Lower lobe of right lung (tissue), 2 donors: Measurements from ENCODE around the gene HEYL. TPM values are rescaled to one million over a fixed set of nuclear protein-coding genes. Genes with fewer than 3 reads are reported as not detected.

ENCODE experiments used
- ATAC-seq, 2 donors: fragments of 200-7000 bp; cut with Tn5 transposase; one replicate each; pipeline ENCODE4 v1.9.1; 2020 to 2022; ENCODE audit warnings: mild to moderate bottlenecking in 2 of 2, moderate library complexity in 2 of 2
- DNase-seq: peaks from one replicate; pipeline ENCODE4 v3.0.0-alpha.2; 2020
- H3K27ac ChIP-seq: fragments of 200-600 bp; one replicate; pipeline ENCODE4 v1.8.0; 2022
- H3K27me3 ChIP-seq: fragments of 200-600 bp; one replicate; pipeline ENCODE4 v1.8.0; 2022; ENCODE audit warnings: low read depth
- H3K36me3 ChIP-seq: fragments of 200-600 bp; one replicate; pipeline ENCODE4 v1.8.0; 2022; ENCODE audit warnings: mild to moderate bottlenecking
- H3K4me1 ChIP-seq: fragments of 200-600 bp; one replicate; pipeline ENCODE4 v1.8.0; 2022
- H3K4me3 ChIP-seq: fragments of 200-600 bp; one replicate; pipeline ENCODE4 v1.8.0; 2022; ENCODE audit warnings: mild to moderate bottlenecking
- H3K9me3 ChIP-seq: fragments of 200-600 bp; one replicate; pipeline ENCODE4 v1.8.0; 2022
- intact Hi-C: fragments of 100-400 bp; cut with DNase I; formaldehyde crosslinking; loops from one replicate; pipeline ENCODE4 v1.11.0; 2022
- total RNA-seq: library from RNA; stranded (reverse); fragmentation: NEBNext Ultra II Directional; extraction: Animal tissue kit (Norgen Biotek cat#: 25700); gene quantifications from one replicate; pipeline ENCODE4 v1.2.1, GENCODE V29; 2021
- TF ChIP-seq, protein P1 (sequence below): fragments of 200-600 bp; IDR thresholded peaks from one replicate; pipeline ENCODE4 v1.8.0; 2022; ENCODE audit warnings: antibody characterized with exemption, mild to moderate bottlenecking
- donor health status: DM: no; HTN: yes; CAD: no; lungs with severe emphysema.

Gene HEYL
- total RNA-seq, 1 donor from 2014 or later: 10.4 TPM

DNA sequence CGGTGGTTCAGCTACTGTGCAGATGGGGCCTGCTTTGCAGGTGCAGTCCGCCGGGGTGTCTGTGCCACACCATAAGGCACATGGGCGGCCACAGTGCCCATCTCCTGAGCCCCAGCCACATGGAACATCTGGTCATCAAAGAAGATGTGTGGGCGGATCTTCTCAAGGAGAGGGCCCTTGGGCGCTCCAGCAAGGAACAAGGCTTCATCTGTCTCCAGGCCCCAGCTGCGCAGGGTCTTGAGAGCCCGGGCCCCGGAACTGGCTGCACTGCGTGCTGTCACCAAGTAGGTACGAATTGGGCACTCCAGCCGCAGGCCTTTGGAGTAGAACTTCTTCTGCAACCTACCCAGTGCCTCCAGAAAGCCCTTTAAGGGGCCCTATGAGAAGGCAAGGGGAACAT lies 19.7 kb upstream of the HEYL start:
- H3K4me1 ChIP-seq: no peaks in the 10 kb centered on the region
- H3K27me3 ChIP-seq: no peaks in the 10 kb centered on the region
- intact Hi-C loops: no loop called here
- ATAC-seq: no peak
- TF ChIP-seq, protein P1, sequence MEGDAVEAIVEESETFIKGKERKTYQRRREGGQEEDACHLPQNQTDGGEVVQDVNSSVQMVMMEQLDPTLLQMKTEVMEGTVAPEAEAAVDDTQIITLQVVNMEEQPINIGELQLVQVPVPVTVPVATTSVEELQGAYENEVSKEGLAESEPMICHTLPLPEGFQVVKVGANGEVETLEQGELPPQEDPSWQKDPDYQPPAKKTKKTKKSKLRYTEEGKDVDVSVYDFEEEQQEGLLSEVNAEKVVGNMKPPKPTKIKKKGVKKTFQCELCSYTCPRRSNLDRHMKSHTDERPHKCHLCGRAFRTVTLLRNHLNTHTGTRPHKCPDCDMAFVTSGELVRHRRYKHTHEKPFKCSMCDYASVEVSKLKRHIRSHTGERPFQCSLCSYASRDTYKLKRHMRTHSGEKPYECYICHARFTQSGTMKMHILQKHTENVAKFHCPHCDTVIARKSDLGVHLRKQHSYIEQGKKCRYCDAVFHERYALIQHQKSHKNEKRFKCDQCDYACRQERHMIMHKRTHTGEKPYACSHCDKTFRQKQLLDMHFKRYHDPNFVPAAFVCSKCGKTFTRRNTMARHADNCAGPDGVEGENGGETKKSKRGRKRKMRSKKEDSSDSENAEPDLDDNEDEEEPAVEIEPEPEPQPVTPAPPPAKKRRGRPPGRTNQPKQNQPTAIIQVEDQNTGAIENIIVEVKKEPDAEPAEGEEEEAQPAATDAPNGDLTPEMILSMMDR: no peak
- H3K36me3 ChIP-seq: no peaks in the 10 kb centered on the region
- H3K4me3 ChIP-seq: no peak overlapping the region
- H3K9me3 ChIP-seq: no peaks in the 10 kb centered on the region
- H3K27ac ChIP-seq: no peak overlapping the region
- DNase-seq: no peak

DNA sequence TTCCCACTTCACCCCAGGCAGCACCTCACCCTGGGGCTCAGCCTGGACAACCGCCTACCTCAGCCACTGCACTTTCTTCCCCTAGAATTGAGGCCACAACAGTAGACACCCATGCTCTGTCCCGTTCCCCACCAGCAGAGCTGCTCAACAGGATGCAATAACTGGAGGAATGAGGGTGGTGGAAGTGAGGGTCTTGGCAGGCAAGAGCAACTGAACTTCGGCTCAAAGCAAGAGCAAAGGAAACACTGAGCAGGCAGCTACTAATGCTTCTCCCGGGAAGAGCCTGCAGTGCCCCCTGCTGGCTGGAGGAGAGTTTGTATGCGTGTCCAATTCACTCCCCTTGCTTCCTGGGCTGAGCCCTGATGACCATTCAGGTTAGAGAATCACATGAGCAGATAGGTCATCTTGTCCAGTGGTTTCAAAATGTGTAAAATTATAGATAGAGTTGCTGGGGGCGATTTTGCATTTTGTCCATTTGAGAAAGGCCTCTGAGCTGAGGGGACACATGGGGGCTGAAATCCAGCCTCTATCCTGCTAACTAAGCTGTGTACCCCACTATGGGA lies 18.6 kb upstream of the HEYL start:
- H3K27me3 ChIP-seq: no peaks in the 10 kb centered on the region
- DNase-seq (peak; percentile 70), ATAC-seq (peak; percentile 62 to 73)
- H3K4me3 ChIP-seq: no peak overlapping the region
- no peaks in the 10 kb centered on the region for H3K36me3 ChIP-seq
- no peaks in the 10 kb centered on the region for H3K9me3 ChIP-seq
- peaks cover 9% of the 10 kb centered on the region for H3K4me1 ChIP-seq
- intact Hi-C loops: no loop called here
- no peak overlapping the region for H3K27ac ChIP-seq
- TF ChIP-seq, protein P1: peak; percentile 81

DNA sequence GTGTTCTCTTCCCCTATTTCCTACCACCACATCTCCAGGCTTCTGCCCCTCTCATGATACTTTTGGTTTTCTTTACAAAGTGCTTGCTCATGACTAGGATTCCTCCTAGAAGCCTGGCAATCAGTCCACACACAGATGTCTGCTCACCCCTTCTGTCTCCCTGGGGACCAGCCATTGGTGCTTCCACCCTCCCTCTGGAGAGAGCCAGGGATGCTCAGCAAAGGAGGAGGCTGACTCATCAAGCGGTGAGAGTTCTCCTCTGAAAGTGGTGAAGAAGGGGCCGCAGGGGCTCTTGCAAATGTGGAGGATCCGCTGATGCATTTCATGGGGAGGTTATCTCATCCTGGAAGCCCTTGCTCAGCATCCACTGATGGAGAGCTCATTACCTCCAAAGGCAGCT lies 18.0 kb upstream of the HEYL start:
- Histone ChIP-seq H3K36me3 (no peaks in the 10 kb centered on the region), H3K9me3 (no peaks in the 10 kb centered on the region), H3K27me3 (no peaks in the 10 kb centered on the region), H3K4me3 (no peak overlapping the region), H3K27ac (no peak overlapping the region), H3K4me1 (peaks cover 9% of the 10 kb centered on the region)
- TF ChIP-seq, protein P1: no peak
- intact Hi-C loops: no loop called here
- no peak for ATAC-seq
- no peak for DNase-seq

DNA sequence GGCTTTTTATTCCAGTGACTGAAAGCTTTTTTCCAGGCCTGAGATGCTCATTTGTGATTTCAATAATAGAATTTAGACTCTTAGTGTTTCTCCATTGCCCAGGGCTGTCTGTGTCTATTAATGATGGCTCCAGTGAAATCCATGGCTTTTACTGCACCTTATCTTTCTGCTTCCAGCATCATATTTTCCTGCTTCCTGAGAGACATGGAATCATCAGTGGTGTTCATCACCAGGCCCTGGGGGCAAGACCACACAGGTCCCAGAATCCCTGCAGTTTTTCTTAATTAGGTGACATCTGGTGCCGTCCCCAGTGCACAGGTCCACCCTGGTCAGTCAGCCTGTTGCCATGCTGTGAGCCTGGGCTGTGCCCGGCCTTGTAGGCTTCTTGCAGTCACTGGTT lies 16.9 kb upstream of the HEYL start:
- no peaks in the 10 kb centered on the region for H3K36me3 ChIP-seq
- peaks cover 9% of the 10 kb centered on the region for H3K4me1 ChIP-seq
- no peak overlapping the region for H3K4me3 ChIP-seq
- TF ChIP-seq, protein P1: no peak
- ATAC-seq (no peak), DNase-seq (no peak)
- no peaks in the 10 kb centered on the region for H3K9me3 ChIP-seq
- H3K27ac ChIP-seq: no peak overlapping the region
- intact Hi-C loops: no loop called here
- H3K27me3 ChIP-seq: no peaks in the 10 kb centered on the region

DNA sequence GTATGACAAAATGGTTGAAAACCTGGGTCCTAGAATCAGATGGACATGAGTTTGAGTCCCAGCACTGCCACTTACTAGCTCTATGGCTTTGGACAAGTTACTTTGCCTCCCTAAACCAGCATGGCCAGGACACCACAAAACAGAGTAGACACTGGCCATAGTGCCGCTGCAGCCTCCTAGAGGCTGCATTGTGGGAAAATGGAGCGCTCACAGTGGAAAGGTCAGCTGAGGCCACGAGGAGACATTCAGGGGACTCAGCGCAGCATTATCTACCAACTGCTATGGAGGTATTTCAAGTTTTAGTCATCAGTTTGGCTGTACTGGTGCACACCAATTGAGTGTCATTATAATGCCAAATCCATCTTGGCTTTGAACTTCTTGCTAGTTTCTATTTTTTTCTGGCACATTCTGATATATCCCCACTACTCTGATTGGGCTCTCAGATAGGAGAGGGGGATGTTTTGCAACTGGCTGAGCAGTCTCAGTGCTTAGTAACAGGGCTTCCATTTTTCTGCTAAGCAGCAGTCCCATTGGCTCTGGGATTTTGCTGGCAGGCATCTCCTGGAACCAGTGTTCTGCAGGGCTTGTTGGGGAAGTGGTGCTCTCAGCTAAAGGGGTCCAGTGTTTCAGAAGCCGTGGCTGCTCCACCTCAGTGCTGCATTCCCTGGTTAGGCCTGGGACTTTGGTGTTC lies 16.3 kb upstream of the HEYL start:
- intact Hi-C loops: no loop called here
- Histone ChIP-seq H3K9me3 (no peaks in the 10 kb centered on the region), H3K27me3 (no peaks in the 10 kb centered on the region), H3K4me1 (peaks cover 9% of the 10 kb centered on the region), H3K4me3 (no peak overlapping the region), H3K27ac (no peak overlapping the region), H3K36me3 (no peaks in the 10 kb centered on the region)
- DNase-seq (no peak), ATAC-seq (no peak)
- TF ChIP-seq, protein P1: no peak
